Effector memory CD4-positive, alpha-beta T cell (primary cell): ENCODE results near the gene DAP.
"Not testable (repeated sequence)": the region's sequence is repeated elsewhere in the genome, so short reads cannot be mapped to it uniquely, and the experiment has no call there.

ENCODE experiments used
- DNase-seq, 3 donors: peaks; one replicate each; pipeline ENCODE4 v3.0.0-alpha.2; 2020
- H3K27ac ChIP-seq: 2 replicates; pipeline ENCODE4 v1.7.0; 2013; ENCODE audit warnings: mild to moderate bottlenecking, low read length, moderate library complexity; ENCODE audit not compliant: insufficient read depth, poor library complexity, severe bottlenecking
- H3K27me3 ChIP-seq: replicated peaks from 2 replicates; pipeline ENCODE4 v1.7.0; 2013; ENCODE audit warnings: mild to moderate bottlenecking, low read length; ENCODE audit not compliant: insufficient read depth, control insufficient read depth, poor library complexity, severe bottlenecking
- H3K36me3 ChIP-seq: 2 replicates; pipeline ENCODE4 v1.7.0; 2013; ENCODE audit warnings: mild to moderate bottlenecking, low read length, moderate library complexity; ENCODE audit not compliant: control insufficient read depth, insufficient read depth
- H3K4me1 ChIP-seq: 2 replicates; pipeline ENCODE4 v1.7.0; 2013; ENCODE audit warnings: low read length, mild to moderate bottlenecking; ENCODE audit not compliant: control insufficient read depth, insufficient read depth, poor library complexity, severe bottlenecking
- H3K4me3 ChIP-seq: 2 replicates; pipeline ENCODE4 v1.7.0; 2013; ENCODE audit warnings: low read length, low read depth, mild to moderate bottlenecking; ENCODE audit not compliant: insufficient read depth, poor library complexity, severe bottlenecking
- H3K9me3 ChIP-seq: 2 replicates; pipeline ENCODE4 v1.7.0; 2013; ENCODE audit warnings: mild to moderate bottlenecking, low read length, moderate library complexity; ENCODE audit not compliant: control insufficient read depth

Gene DAP

DNA sequence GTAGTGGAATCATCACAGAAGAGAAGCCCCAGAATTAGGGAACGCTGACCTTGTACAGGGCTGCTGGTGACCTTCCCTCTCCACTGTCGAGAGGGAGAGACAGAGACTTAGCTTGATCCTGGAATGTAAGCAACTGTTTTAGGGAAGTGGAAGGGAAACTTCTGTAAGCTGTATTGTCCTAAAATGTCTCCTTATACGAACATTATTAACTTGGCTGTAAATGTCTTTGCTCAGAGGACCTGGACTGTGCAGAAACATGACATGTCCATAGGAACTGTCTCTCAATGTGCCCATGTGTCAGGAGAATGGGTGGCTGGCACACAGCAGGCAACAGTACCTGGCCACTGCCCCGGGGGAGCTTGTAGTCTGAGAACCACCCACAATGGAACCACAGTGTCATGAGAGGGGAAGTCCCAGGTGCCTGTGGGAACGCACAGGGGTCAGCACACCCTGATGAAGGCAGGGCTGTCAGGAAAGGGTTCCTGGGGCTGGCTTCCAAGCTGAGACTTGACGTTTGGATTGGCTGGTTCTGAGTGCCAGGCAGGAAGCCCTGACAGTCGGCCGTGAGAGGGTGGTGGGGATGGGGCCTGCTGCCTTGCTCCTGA, 34.0 kb downstream of the DAP start:
- Histone ChIP-seq H3K4me1 (no peaks in the 10 kb centered on the region), H3K4me3 (no peak overlapping the region), H3K27me3 (no peaks in the 10 kb centered on the region), H3K9me3 (no peaks in the 10 kb centered on the region), H3K36me3 (peaks cover 4% of the 10 kb centered on the region), H3K27ac (no peak overlapping the region)
- DNase-seq: no peak

- H3K36me3 ChIP-seq: peaks cover 4% of the 10 kb centered on the region
- no peak for DNase-seq
- H3K4me3 ChIP-seq: no peak overlapping the region
- H3K9me3 ChIP-seq: no peaks in the 10 kb centered on the region
- no peaks in the 10 kb centered on the region for H3K4me1 ChIP-seq
- H3K27me3 ChIP-seq: no peaks in the 10 kb centered on the region
- H3K27ac ChIP-seq: no peak overlapping the region
Observed at GRCh38 chr5:10726179-10726912, 34.7 kb downstream of the DAP start.

DNA sequence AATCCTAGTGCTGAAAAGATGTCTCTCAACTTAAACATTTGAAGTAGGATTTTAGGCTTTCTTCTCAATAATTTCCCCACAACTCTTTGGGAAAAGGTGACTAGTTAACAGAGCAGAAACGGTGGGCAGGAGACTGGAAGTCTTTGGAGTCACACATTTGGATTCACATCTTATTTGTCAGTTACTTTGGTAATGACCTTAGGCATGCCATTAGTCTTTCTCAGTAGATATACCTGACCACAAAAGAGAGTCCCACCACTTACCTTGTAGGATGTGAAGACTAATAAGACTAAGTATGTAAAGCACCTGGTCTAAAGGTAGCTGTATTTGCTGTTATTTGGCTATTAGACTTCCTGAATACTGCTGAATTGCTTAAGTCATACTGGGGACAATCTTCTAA, 35.4 kb downstream of the DAP start:
- H3K36me3 ChIP-seq: peaks cover 4% of the 10 kb centered on the region
- H3K27me3 ChIP-seq: no peaks in the 10 kb centered on the region
- no peaks in the 10 kb centered on the region for H3K4me1 ChIP-seq
- no peak for DNase-seq
- H3K27ac ChIP-seq: no peak overlapping the region
- H3K4me3 ChIP-seq: no peak overlapping the region
- no peaks in the 10 kb centered on the region for H3K9me3 ChIP-seq

- no peak for DNase-seq
- Histone ChIP-seq H3K27ac (no peak overlapping the region), H3K27me3 (no peaks in the 10 kb centered on the region), H3K9me3 (no peaks in the 10 kb centered on the region), H3K4me1 (no peaks in the 10 kb centered on the region), H3K36me3 (peaks cover 4% of the 10 kb centered on the region), H3K4me3 (no peak overlapping the region)
Observed at GRCh38 chr5:10724781-10725507, 36.1 kb downstream of the DAP start.

DNA sequence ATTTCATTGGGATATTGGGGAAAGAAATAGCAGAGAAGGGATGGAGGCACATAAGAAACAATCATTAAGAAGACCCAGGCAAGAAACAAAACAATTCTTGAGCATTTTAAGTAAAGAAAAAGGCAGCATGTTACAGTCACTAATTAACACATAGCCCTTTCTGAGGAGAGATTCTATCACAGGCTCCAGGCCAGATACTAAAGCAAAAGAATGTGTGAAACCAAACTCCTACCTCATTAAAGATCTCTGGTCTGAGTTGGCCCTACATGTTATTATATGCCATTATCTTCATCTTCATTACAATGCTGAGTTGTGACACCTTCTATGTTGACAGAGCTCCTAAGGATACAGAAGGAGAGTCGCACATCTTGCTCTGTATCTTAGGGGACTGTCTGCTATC, 37.5 kb downstream of the DAP start:
- no peak for DNase-seq
- Histone ChIP-seq H3K27me3 (no peaks in the 10 kb centered on the region), H3K9me3 (no peaks in the 10 kb centered on the region), H3K36me3 (peaks cover 4% of the 10 kb centered on the region), H3K4me1 (no peaks in the 10 kb centered on the region), H3K27ac (no peak overlapping the region), H3K4me3 (no peak overlapping the region)

DNA sequence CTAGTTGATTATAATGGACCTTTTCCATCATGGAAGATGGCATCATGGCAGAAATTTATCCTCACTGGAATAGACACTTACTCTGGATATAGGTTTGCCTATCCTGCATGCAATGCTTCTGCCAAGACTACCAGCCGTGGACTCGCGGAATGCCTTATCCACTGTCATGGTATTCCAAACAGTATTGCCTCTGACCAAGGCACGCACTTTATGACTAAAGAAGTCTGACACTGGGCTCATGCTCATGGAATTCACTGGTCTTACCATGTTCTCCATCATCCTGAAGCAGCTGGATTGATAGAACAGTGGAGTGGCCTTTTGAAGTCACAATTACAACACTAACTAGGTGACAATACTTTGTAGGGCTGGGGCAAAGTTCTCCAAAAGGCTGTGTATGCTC, 40.3 kb downstream of the DAP start:
- not testable (repeated sequence) for H3K36me3 ChIP-seq, H3K9me3 ChIP-seq, H3K27ac ChIP-seq, H3K4me3 ChIP-seq, H3K4me1 ChIP-seq, DNase-seq, H3K27me3 ChIP-seq

DNA sequence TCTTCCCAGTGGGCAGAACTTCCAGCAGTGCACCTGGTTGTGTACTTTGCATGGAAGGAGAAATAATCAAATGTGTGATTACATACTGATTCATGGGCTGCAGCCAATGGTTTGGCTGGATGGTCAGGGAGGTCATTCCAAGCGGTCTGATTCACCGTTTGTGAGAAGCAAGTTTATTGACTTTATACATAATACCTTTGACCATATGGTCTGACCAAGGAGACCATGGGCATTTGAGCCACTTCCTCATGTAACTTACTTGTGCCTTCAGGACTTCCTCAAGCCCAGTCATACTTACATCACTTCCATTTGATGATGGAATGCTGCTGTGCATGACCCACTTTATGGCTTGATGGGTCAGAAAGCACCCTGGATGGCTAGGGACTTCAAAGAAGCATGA, 41.1 kb downstream of the DAP start:
- DNase-seq: no peak

GRCh38 chr5:10718617-10719016, 42.4 kb downstream of the DAP start:
- not testable (repeated sequence) for H3K4me3 ChIP-seq

More for the DNA sequence above, 41.1 kb downstream of the DAP start:
- H3K27me3 ChIP-seq: no peaks in the 10 kb centered on the region
- no peaks in the 10 kb centered on the region for H3K36me3 ChIP-seq
- H3K27ac ChIP-seq: no peak overlapping the region
- no peaks in the 10 kb centered on the region for H3K9me3 ChIP-seq
- no peaks in the 10 kb centered on the region for H3K4me1 ChIP-seq
- no peak overlapping the region for H3K4me3 ChIP-seq

DNA sequence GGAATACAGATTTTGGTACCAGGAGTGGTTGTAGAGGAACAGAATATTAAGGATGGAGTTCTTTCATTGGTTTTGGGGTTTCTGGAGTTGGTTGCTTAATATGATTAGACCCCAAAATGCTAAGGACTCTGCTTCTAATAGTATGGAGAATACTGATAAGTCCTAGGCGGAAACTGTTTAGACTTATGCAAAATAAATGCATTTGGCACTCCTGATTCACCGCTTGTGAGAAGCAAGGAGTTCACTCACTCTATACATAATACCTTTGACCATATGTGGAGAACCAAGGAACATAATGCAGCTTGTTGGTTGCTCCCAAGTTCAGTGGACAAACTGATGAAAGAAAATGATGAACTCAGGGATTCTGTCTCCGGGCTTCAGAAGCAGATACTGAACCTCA, 44.2 kb downstream of the DAP start:
- H3K36me3 ChIP-seq, DNase-seq, H3K27ac ChIP-seq, H3K4me3 ChIP-seq, H3K4me1 ChIP-seq, H3K9me3 ChIP-seq, H3K27me3 ChIP-seq: not testable (repeated sequence)

More at GRCh38 chr5:10718617-10719016, 42.4 kb downstream of the DAP start:
- not testable (repeated sequence) for H3K27ac ChIP-seq, H3K9me3 ChIP-seq, H3K4me1 ChIP-seq, DNase-seq, H3K36me3 ChIP-seq, H3K27me3 ChIP-seq

- Histone ChIP-seq H3K27me3 (no peaks in the 10 kb centered on the region), H3K4me3 (no peak overlapping the region), H3K4me1 (no peaks in the 10 kb centered on the region), H3K9me3 (no peaks in the 10 kb centered on the region), H3K36me3 (no peaks in the 10 kb centered on the region), H3K27ac (no peak overlapping the region)
- DNase-seq: no peak
Observed at GRCh38 chr5:10715605-10716290, 45.3 kb downstream of the DAP start.
